Ovary (tissue), 3 donors: ENCODE results near the gene TSFM.

Experiments
- POLR2A ChIP-seq: fragments of 450-650 bp; IDR thresholded peaks from one replicate; pipeline ENCODE4 v1.6.1; 2017; ENCODE audit warnings: antibody characterized with exemption, mild to moderate bottlenecking, moderate library complexity
- TF ChIP-seq, protein P1 (sequence below), 3 donors: fragments of 450-650 bp in 2 of 3; fragments of 200-600 bp in 1 of 3; IDR thresholded peaks; one replicate each; pipeline versions ENCODE4 v1.5.1 to v1.8.0; 2016 to 2022; ENCODE audit warnings: antibody characterized with exemption in 3 of 3, mild to moderate bottlenecking in 1 of 3
- donor health status: DM: no; HTN: no; CAD: no.

DNA sequence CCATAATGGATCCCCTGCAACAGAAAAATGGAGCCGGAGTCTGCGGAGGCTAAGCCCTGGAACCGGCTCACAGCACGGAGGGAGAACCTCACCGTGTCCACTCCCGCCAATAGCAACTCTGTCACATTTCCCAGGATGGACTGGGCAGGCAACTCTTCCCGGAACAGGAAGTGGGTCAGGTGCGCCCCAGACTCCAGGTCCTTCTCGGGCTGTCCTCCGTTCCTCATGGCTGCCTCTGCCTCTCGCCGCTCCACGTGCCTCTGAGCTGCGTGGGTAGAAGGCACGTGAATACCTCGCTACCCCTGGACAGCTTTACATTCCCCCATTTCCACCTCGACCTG, 18.0 kb upstream of the TSFM start:
- TF ChIP-seq, protein P1, sequence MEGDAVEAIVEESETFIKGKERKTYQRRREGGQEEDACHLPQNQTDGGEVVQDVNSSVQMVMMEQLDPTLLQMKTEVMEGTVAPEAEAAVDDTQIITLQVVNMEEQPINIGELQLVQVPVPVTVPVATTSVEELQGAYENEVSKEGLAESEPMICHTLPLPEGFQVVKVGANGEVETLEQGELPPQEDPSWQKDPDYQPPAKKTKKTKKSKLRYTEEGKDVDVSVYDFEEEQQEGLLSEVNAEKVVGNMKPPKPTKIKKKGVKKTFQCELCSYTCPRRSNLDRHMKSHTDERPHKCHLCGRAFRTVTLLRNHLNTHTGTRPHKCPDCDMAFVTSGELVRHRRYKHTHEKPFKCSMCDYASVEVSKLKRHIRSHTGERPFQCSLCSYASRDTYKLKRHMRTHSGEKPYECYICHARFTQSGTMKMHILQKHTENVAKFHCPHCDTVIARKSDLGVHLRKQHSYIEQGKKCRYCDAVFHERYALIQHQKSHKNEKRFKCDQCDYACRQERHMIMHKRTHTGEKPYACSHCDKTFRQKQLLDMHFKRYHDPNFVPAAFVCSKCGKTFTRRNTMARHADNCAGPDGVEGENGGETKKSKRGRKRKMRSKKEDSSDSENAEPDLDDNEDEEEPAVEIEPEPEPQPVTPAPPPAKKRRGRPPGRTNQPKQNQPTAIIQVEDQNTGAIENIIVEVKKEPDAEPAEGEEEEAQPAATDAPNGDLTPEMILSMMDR (IDR thresholded peaks at IDR 0.05), result no peak
- TF ChIP-seq POLR2A, result no peak
